HG03060 (cell line): ENCODE measurements around the gene MFSD1.
"Not testable (repeated sequence)": the region's sequence is repeated elsewhere in the genome, so short reads cannot be mapped to it uniquely, and the experiment has no call there.

ENCODE experiments used
- ATAC-seq: cut with Tn5 transposase; IDR thresholded peaks from one replicate; pipeline ENCODE4 v1.9.1; 2021; ENCODE audit warnings: low read depth, moderate number of reproducible peaks; ENCODE audit not compliant: unreplicated experiment

The MFSD1 gene

GRCh38 chr3:158775426-158776410 is 26.1 kb upstream of the MFSD1 start:
- ATAC-seq = no peak

GRCh38 chr3:158776531-158776930 is 25.3 kb upstream of the MFSD1 start:
- no peak for ATAC-seq

GRCh38 chr3:158777161-158777873 is 24.5 kb upstream of the MFSD1 start:
- ATAC-seq = no peak

- no peak for ATAC-seq
Measured at GRCh38 chr3:158780766-158781165, 21.1 kb upstream of the MFSD1 start.

- ATAC-seq = no peak
Measured at GRCh38 chr3:158781191-158781590, 20.7 kb upstream of the MFSD1 start.

GRCh38 chr3:158781849-158782248 is 20.0 kb upstream of the MFSD1 start:
- ATAC-seq = no peak

- no peak for ATAC-seq
Measured at GRCh38 chr3:158782283-158782989, 19.4 kb upstream of the MFSD1 start.

GRCh38 chr3:158783051-158783450 is 18.8 kb upstream of the MFSD1 start:
- ATAC-seq = no peak

- ATAC-seq = no peak
Measured at GRCh38 chr3:158785972-158786371, 15.9 kb upstream of the MFSD1 start.

- ATAC-seq = no peak
Measured at GRCh38 chr3:158788446-158788845, 13.4 kb upstream of the MFSD1 start.

GRCh38 chr3:158789592-158789991 is 12.3 kb upstream of the MFSD1 start:
- no peak for ATAC-seq

- ATAC-seq = peak; percentile 56
Measured at GRCh38 chr3:158790901-158791589, 10.8 kb upstream of the MFSD1 start.

GRCh38 chr3:158791590-158791920 is 10.3 kb upstream of the MFSD1 start:
- ATAC-seq = not testable (repeated sequence)

GRCh38 chr3:158792709-158793108 is 9.1 kb upstream of the MFSD1 start:
- no peak for ATAC-seq

GRCh38 chr3:158794206-158794605 is 7.6 kb upstream of the MFSD1 start:
- ATAC-seq = no peak

- no peak for ATAC-seq
Measured at GRCh38 chr3:158794936-158795518, 6.8 kb upstream of the MFSD1 start.

- ATAC-seq = no peak
Measured at GRCh38 chr3:158801201-158801600, 653 bp upstream of the MFSD1 start.

GRCh38 chr3:158802409-158803268 is 785 bp downstream of the MFSD1 start:
- ATAC-seq = peak; percentile 6

- ATAC-seq = no peak
Measured at GRCh38 chr3:158804441-158804840, 2.6 kb downstream of the MFSD1 start.
